Activated CD4-positive, alpha-beta memory T cell treated with anti-CD3 and anti-CD28 coated beads for 36 hours (primary cell): Measurements from ENCODE around the gene HP1BP3. TPM values are rescaled to one million over a fixed set of nuclear protein-coding genes. Genes with fewer than 3 reads are reported as not detected.
A peak's percentile ranks its signal among the peaks of the same experiment; 100 is the strongest.

ENCODE experiments used
- CTCF ChIA-PET: fragments of 350-600 bp; sonication (Branson Sonifier 250); formaldehyde crosslinking; loops from one replicate; lab custom pipeline; 2021; ENCODE audit warnings: antibody characterized with exemption, inconsistent platforms; lab: Charles Lee
- POLR2A ChIA-PET: fragments of 350-600 bp; sonication (Branson Sonifier 250); formaldehyde crosslinking; loops from one replicate; lab custom pipeline; 2021; ENCODE audit warnings: antibody characterized with exemption; lab: Charles Lee
- DNase-seq: peaks from one replicate; pipeline ENCODE4 v3.0.0-alpha.2; 2020
- H3K27ac Mint-ChIP-seq: one replicate; pipeline ENCODE4 v1.8.0; 2021; ENCODE audit warnings: mixed read lengths
- H3K27me3 Mint-ChIP-seq: one replicate; pipeline ENCODE4 v1.8.0; 2021; ENCODE audit warnings: mixed read lengths
- H3K36me3 Mint-ChIP-seq: one replicate; pipeline ENCODE4 v1.8.0; 2021; ENCODE audit warnings: mixed read lengths
- H3K4me1 Mint-ChIP-seq: one replicate; pipeline ENCODE4 v1.8.0; 2021; ENCODE audit warnings: low read depth, mixed read lengths
- H3K4me3 Mint-ChIP-seq: one replicate; pipeline ENCODE4 v1.8.0; 2021; ENCODE audit warnings: mild to moderate bottlenecking, mixed read lengths
- H3K9me3 Mint-ChIP-seq: one replicate; pipeline ENCODE4 v1.8.0; 2021; ENCODE audit warnings: mixed read lengths
- intact Hi-C: fragments of 100-400 bp; cut with micrococcal nuclease; formaldehyde crosslinking; loops from one replicate; pipeline ENCODE4 v1.15.1; 2023
- total RNA-seq, 2 experiments: library from RNA; stranded (reverse); gene quantifications; one replicate each; pipeline ENCODE4 v1.2.3, GENCODE V29; 2021

HP1BP3 gene
- total RNA-seq, 2 experiments from 2014 or later, result 209 to 225 TPM

- ChIA-PET CTCF (no interaction called here), POLR2A (no interaction called here)
- H3K27ac Mint-ChIP-seq, result no peak overlapping the region
- H3K9me3 Mint-ChIP-seq, result no peaks in the 10 kb centered on the region
- H3K27me3 Mint-ChIP-seq, result no peaks in the 10 kb centered on the region
- no peak for DNase-seq
- intact Hi-C loops, result no loop called here
- no peak overlapping the region for H3K4me3 Mint-ChIP-seq
- H3K4me1 Mint-ChIP-seq, result no peaks in the 10 kb centered on the region
- H3K36me3 Mint-ChIP-seq, result peaks cover 46% of the 10 kb centered on the region
Observed at GRCh38 chr1:20763417-20763816, 23.7 kb downstream of the HP1BP3 start.

DNA sequence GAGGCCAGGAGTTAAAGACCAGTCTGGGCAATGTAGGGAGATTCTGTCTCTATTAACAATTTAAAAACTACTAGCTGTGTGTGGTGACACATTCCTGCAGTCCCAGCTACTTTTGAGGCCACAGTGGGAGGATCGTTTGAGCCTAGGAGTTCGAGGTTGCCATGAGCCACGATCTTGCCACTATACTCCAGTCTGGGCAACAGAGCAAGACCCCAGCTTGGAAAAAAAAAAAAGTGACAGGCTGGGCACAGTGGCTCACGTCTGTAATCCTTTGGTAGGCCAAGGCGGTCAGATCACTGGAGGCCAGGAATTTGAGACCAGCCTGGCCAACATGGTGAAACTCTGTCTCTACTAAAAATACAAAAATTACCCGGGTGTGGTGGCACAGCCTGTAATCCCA, 26.8 kb downstream of the HP1BP3 start:
- H3K9me3 Mint-ChIP-seq, result no peaks in the 10 kb centered on the region
- intact Hi-C loops, result no loop called here
- H3K27me3 Mint-ChIP-seq, result no peaks in the 10 kb centered on the region
- H3K4me3 Mint-ChIP-seq, result no peak overlapping the region
- POLR2A ChIA-PET, result no interaction called here
- no peaks in the 10 kb centered on the region for H3K4me1 Mint-ChIP-seq
- no peak overlapping the region for H3K27ac Mint-ChIP-seq
- CTCF ChIA-PET, result interaction anchor here (0.7 kb wide), 1 partner anchor 435 kb away, joined by 3 read pairs; no protein-coding TSS in a partner anchor
- H3K36me3 Mint-ChIP-seq, result peaks cover 50% of the 10 kb centered on the region
- no peak for DNase-seq

GRCh38 chr1:20753589-20753988, 33.5 kb downstream of the HP1BP3 start:
- no peaks in the 10 kb centered on the region for H3K27me3 Mint-ChIP-seq
- H3K4me1 Mint-ChIP-seq, result no peaks in the 10 kb centered on the region
- H3K27ac Mint-ChIP-seq, result no peak overlapping the region
- no peak overlapping the region for H3K4me3 Mint-ChIP-seq
- ChIA-PET CTCF (no interaction called here), POLR2A (no interaction called here)
- DNase-seq, result no peak
- no peaks in the 10 kb centered on the region for H3K9me3 Mint-ChIP-seq
- peaks cover 35% of the 10 kb centered on the region for H3K36me3 Mint-ChIP-seq
- intact Hi-C loops, result no loop called here

DNA sequence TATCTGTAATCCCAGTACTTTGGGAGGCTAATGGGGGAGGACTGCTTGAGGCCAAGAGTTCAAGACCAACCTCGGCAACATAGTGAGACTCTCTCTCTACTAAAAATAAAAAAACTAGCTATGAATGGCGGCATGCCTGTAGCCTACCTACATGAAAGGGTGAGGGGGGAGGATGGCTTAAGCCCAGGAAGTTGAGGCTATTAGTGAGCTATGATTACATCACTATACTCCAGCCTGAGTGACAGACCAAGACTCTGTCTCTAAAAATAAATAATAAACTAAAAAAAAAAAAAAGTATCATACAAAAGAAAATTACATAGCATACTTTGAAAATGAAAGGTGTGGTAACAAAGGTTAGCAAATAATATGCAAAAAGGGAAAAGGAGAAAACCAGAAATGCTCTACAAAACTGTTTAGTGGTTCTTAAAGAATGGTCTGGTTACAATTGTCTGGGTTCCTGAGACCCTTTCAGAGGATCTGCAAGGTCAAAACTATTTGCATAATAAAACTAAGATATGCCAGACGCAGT, 35.6 kb downstream of the HP1BP3 start:
- intact Hi-C loops, result no loop called here
- Mint-ChIP-seq H3K9me3 (no peaks in the 10 kb centered on the region), H3K27ac (no peak overlapping the region), H3K36me3 (peaks cover 44% of the 10 kb centered on the region), H3K27me3 (no peaks in the 10 kb centered on the region), H3K4me3 (no peak overlapping the region), H3K4me1 (no peaks in the 10 kb centered on the region)
- ChIA-PET CTCF (interaction anchor here (0.7 to 1.6 kb wide), 3 partner anchors 13 to 444 kb away, joined by 3 to 4 read pairs (median 3); no protein-coding TSS in a partner anchor), POLR2A (interaction anchor here (0.7 kb wide), 1 partner anchor 60 kb away, joined by 6 read pairs; no protein-coding TSS in a partner anchor)
- DNase-seq, result no peak

- DNase-seq, result no peak
- Mint-ChIP-seq H3K36me3 (peaks cover 46% of the 10 kb centered on the region), H3K4me1 (no peaks in the 10 kb centered on the region), H3K27me3 (no peaks in the 10 kb centered on the region), H3K9me3 (no peaks in the 10 kb centered on the region), H3K27ac (no peak overlapping the region), H3K4me3 (no peak overlapping the region)
- ChIA-PET POLR2A (interaction anchor here (0.6 to 1.5 kb wide), 2 partner anchors 44 to 466 kb away, joined by 3 to 4 read pairs; partner anchors contain the start of gene HP1BP3), CTCF (no interaction called here)
- intact Hi-C loops, result no loop called here
Observed at GRCh38 chr1:20742671-20743070, 44.4 kb downstream of the HP1BP3 start.

DNA sequence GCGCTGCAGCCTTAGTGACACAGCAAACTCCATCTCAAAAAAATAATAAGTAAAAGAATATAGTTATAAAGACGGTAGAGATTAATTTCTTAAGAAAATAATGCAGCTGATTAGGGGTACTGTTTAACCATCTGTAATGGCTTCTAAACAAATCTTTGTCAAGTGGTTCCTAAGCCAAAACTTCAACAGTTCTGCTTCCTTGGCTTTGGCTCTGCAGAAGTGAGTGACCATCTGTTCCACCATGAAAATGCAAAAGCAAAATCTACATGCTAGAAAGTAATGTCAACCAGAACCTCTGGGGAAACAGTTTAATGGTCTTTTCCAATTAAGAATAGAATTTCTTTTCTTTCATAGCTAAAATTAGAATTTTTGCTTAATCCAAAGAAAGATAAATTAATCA, 46.3 kb downstream of the HP1BP3 start:
- CTCF ChIA-PET, result interaction anchor here (1.6 kb wide), 1 partner anchor 44 kb away, joined by 5 read pairs; no protein-coding TSS in a partner anchor
- H3K4me1 Mint-ChIP-seq, result no peaks in the 10 kb centered on the region
- no peak for DNase-seq
- POLR2A ChIA-PET, result no interaction called here
- no peak overlapping the region for H3K27ac Mint-ChIP-seq
- intact Hi-C loops, result no loop called here
- H3K9me3 Mint-ChIP-seq, result no peaks in the 10 kb centered on the region
- H3K4me3 Mint-ChIP-seq, result no peak overlapping the region
- peaks cover 46% of the 10 kb centered on the region for H3K36me3 Mint-ChIP-seq
- H3K27me3 Mint-ChIP-seq, result no peaks in the 10 kb centered on the region

GRCh38 chr1:20739225-20739624, 47.9 kb downstream of the HP1BP3 start:
- CTCF ChIA-PET, result no interaction called here
- POLR2A ChIA-PET, result no interaction called here
- H3K4me3 Mint-ChIP-seq, result no peak overlapping the region
- H3K27me3 Mint-ChIP-seq, result no peaks in the 10 kb centered on the region
- no peak overlapping the region for H3K27ac Mint-ChIP-seq
- H3K4me1 Mint-ChIP-seq, result no peaks in the 10 kb centered on the region
- H3K36me3 Mint-ChIP-seq, result peaks cover 32% of the 10 kb centered on the region
- no peak for DNase-seq
- no peaks in the 10 kb centered on the region for H3K9me3 Mint-ChIP-seq
- intact Hi-C loops, result no loop called here

GRCh38 chr1:20735581-20736111, 51.5 kb downstream of the HP1BP3 start:
- H3K4me3 Mint-ChIP-seq, result no peak overlapping the region
- intact Hi-C loops, result no loop called here
- no peaks in the 10 kb centered on the region for H3K9me3 Mint-ChIP-seq
- H3K27me3 Mint-ChIP-seq, result peaks cover 10% of the 10 kb centered on the region
- H3K27ac Mint-ChIP-seq, result no peak overlapping the region
- POLR2A ChIA-PET, result no interaction called here
- H3K36me3 Mint-ChIP-seq, result peaks cover 24% of the 10 kb centered on the region
- peaks cover 16% of the 10 kb centered on the region for H3K4me1 Mint-ChIP-seq
- CTCF ChIA-PET, result interaction anchor here (1.3 kb wide), 1 partner anchor 39 kb away, joined by 4 read pairs; no protein-coding TSS in a partner anchor
- DNase-seq, result no peak

- Mint-ChIP-seq H3K27ac (no peak overlapping the region), H3K4me3 (peak overlapping the region; percentile 74), H3K36me3 (peaks cover 18% of the 10 kb centered on the region), H3K9me3 (no peaks in the 10 kb centered on the region), H3K27me3 (peaks cover 19% of the 10 kb centered on the region), H3K4me1 (peaks cover 21% of the 10 kb centered on the region)
- no peak for DNase-seq
- POLR2A ChIA-PET, result interaction anchor here (1.0 to 1.5 kb wide), 2 partner anchors 16 to 53 kb away, joined by 3 to 5 read pairs; partner anchors contain the start of genes HP1BP3 and KIF17
- CTCF ChIA-PET, result interaction anchor here (0.6 to 3.3 kb wide), 4 partner anchors 34 to 462 kb away, joined by 3 to 21 read pairs (median 3); no protein-coding TSS in a partner anchor
- intact Hi-C loops, result loop anchor here (2.0 to 5.0 kb wide), 3 partner anchors 37 to 71 kb away; partner anchors contain the start of genes DDOST and HP1BP3
Observed at GRCh38 chr1:20733360-20733975, 53.6 kb downstream of the HP1BP3 start.

- CTCF ChIA-PET, result interaction anchor here (0.6 to 3.3 kb wide), 2 partner anchors 36 to 462 kb away, joined by 3 to 21 read pairs; no protein-coding TSS in a partner anchor
- H3K27ac Mint-ChIP-seq, result no peak within 1 kb of the TSS
Observed at GRCh38 chr1:20732588-20733359, 54.3 kb downstream of the HP1BP3 start, which contains the start of gene SH2D5. Gene SH2D5 (minus strand): TSS chr1:20732703. CDS start chr1:20728044, 4,659 bp downstream.

GRCh38 chr1:20732071-20732587, 55.0 kb downstream of the HP1BP3 start:
- Mint-ChIP-seq H3K9me3 (no peaks in the 10 kb centered on the region), H3K36me3 (peaks cover 5% of the 10 kb centered on the region), H3K4me1 (peaks cover 21% of the 10 kb centered on the region), H3K27ac (no peak overlapping the region), H3K27me3 (peaks cover 19% of the 10 kb centered on the region), H3K4me3 (peak overlapping the region; percentile 74)
- ChIA-PET CTCF (interaction anchor here (3.3 kb wide), 1 partner anchor 35 kb away, joined by 21 read pairs; no protein-coding TSS in a partner anchor), POLR2A (no interaction called here)
- DNase-seq, result peak; percentile 60
- intact Hi-C loops, result loop anchor here (2.0 to 5.0 kb wide), 3 partner anchors 35 to 70 kb away; partner anchors contain the start of genes DDOST and HP1BP3

More at GRCh38 chr1:20732588-20733359, 54.3 kb downstream of the HP1BP3 start, which contains the start of gene SH2D5:
- H3K36me3 Mint-ChIP-seq, result peaks cover 12% of the 10 kb centered on the region
- no peaks in the 10 kb centered on the region for H3K9me3 Mint-ChIP-seq
- intact Hi-C loops, result loop anchor here (2.0 to 5.0 kb wide), 3 partner anchors 36 to 70 kb away; partner anchors contain the start of genes DDOST and HP1BP3
- peaks cover 21% of the 10 kb centered on the region for H3K4me1 Mint-ChIP-seq
- POLR2A ChIA-PET, result interaction anchor here (1.5 kb wide), 1 partner anchor 15 kb away, joined by 3 read pairs; the partner anchor contains the start of gene KIF17
- peak; percentile 85 for DNase-seq
- peak within 1 kb of the TSS; percentile 74 for H3K4me3 Mint-ChIP-seq
- peaks cover 19% of the 10 kb centered on the region for H3K27me3 Mint-ChIP-seq
